Tibial nerve (tissue), 4 donors: ENCODE results near the gene C1QL4. TPM values are rescaled to one million over a fixed set of nuclear protein-coding genes. Genes with fewer than 3 reads are reported as not detected.

Experiments
- DNase-seq, 2 donors: peaks; one replicate each; pipeline ENCODE4 v3.0.0-alpha.2; 2019; ENCODE audit warnings: low spot score in 2 of 2
- H3K27ac ChIP-seq, 4 donors: fragments of 200-600 bp; sonication (generic) in 3 of 4; one replicate each; pipeline ENCODE4 v1.5.1; 2017 to 2019; ENCODE audit warnings: mild to moderate bottlenecking in 1 of 4
- H3K27me3 ChIP-seq, 2 donors: fragments of 200-600 bp; sonication (generic) in 1 of 2; one replicate each; pipeline versions ENCODE4 v1.5.1 to v1.6.0; 2017 to 2019
- H3K36me3 ChIP-seq, 3 donors: fragments of 200-600 bp; sonication (generic); one replicate each; pipeline ENCODE4 v1.5.1; 2018 to 2019
- H3K4me1 ChIP-seq, 4 donors: fragments of 200-600 bp; sonication (generic) in 3 of 4; one replicate each; pipeline ENCODE4 v1.5.1; 2017 to 2019
- H3K4me3 ChIP-seq, 4 donors: fragments of 200-600 bp; sonication (generic) in 3 of 4; one replicate each; pipeline ENCODE4 v1.5.1; 2017 to 2019; ENCODE audit warnings: mild to moderate bottlenecking in 1 of 4, moderate library complexity in 1 of 4
- H3K9me3 ChIP-seq, 4 donors: fragments of 200-600 bp; sonication (generic) in 3 of 4; one replicate each; pipeline ENCODE4 v1.5.1; 2017 to 2019
- EP300 ChIP-seq, 2 donors: sonication (generic); formaldehyde crosslinking; IDR thresholded peaks; one replicate each; pipeline ENCODE4 v1.6.1; 2017; ENCODE audit warnings: antibody characterized with exemption in 2 of 2, mild to moderate bottlenecking in 1 of 2
- POLR2A ChIP-seq, 2 donors: fragments of 450-650 bp; IDR thresholded peaks; one replicate each; pipeline ENCODE4 v1.6.1; 2017; ENCODE audit warnings: antibody characterized with exemption in 2 of 2, mild to moderate bottlenecking in 2 of 2, moderate library complexity in 2 of 2
- WGBS, 2 donors: methylation state at CpG; one replicate each; pipeline ENCODE4 v1.1.5; 2018; 5-methylcytosine and 5-hydroxymethylcytosine counted together
- total RNA-seq, 4 donors: library from RNA; depleted of rRNA; stranded (reverse); fragments of >200 nt; gene quantifications; one replicate each; pipeline ENCODE4 v1.1.0, GENCODE V29; 2016
- TF ChIP-seq, protein P1 (sequence below), 5 experiments: fragments of 200-600 bp in 3 of 5; fragments of 450-650 bp in 2 of 5; sonication (generic) in 3 of 5; IDR thresholded peaks; one replicate each; pipeline ENCODE4 v1.5.1; 2016 to 2019; ENCODE audit warnings: antibody characterized with exemption in 5 of 5, mild to moderate bottlenecking in 3 of 5, moderate library complexity in 2 of 5

The C1QL4 gene
- total RNA-seq, 4 donors from 2014 or later = not detected

DNA sequence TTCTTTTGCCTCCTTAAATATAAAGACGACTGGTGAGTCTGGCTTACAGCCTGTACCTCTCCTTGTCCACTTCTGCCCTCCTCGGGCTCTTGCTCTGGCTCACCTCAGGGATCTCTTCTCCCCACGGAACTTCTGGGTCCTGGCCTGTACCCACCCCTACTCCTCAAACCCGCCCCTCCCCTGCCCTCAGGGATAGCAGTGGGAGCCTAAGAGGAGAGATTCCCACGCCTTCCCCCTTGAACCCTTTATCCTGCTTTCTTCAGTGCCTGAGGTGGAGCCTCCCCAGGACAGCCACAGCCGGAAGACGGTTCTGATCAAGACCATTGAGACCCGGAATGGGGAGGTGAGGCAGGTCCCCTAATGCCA lies 39.3 kb downstream of the C1QL4 start:
- H3K27ac ChIP-seq = no peak overlapping the region
- DNase-seq = no peak
- TF ChIP-seq POLR2A (IDR thresholded peaks at IDR 0.05) = no peak
- TF ChIP-seq EP300 (IDR thresholded peaks at IDR 0.05) = no peak
- TF ChIP-seq, protein P1, sequence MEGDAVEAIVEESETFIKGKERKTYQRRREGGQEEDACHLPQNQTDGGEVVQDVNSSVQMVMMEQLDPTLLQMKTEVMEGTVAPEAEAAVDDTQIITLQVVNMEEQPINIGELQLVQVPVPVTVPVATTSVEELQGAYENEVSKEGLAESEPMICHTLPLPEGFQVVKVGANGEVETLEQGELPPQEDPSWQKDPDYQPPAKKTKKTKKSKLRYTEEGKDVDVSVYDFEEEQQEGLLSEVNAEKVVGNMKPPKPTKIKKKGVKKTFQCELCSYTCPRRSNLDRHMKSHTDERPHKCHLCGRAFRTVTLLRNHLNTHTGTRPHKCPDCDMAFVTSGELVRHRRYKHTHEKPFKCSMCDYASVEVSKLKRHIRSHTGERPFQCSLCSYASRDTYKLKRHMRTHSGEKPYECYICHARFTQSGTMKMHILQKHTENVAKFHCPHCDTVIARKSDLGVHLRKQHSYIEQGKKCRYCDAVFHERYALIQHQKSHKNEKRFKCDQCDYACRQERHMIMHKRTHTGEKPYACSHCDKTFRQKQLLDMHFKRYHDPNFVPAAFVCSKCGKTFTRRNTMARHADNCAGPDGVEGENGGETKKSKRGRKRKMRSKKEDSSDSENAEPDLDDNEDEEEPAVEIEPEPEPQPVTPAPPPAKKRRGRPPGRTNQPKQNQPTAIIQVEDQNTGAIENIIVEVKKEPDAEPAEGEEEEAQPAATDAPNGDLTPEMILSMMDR (IDR thresholded peaks at IDR 0.05) = no peak
- peaks cover 0 to 75% of the 10 kb centered on the region in 2 donors for H3K27me3 ChIP-seq
- no peaks in the 10 kb centered on the region for H3K36me3 ChIP-seq
- 24% methylated on average over 8 of the region's 8 CpGs for WGBS, 2 donors
- peaks cover 0 to 43% (median 18%) of the 10 kb centered on the region in 4 donors for H3K4me1 ChIP-seq
- peak overlapping the region in 1 of 4 donors; percentile 32 for H3K4me3 ChIP-seq
- H3K9me3 ChIP-seq = no peaks in the 10 kb centered on the region

DNA sequence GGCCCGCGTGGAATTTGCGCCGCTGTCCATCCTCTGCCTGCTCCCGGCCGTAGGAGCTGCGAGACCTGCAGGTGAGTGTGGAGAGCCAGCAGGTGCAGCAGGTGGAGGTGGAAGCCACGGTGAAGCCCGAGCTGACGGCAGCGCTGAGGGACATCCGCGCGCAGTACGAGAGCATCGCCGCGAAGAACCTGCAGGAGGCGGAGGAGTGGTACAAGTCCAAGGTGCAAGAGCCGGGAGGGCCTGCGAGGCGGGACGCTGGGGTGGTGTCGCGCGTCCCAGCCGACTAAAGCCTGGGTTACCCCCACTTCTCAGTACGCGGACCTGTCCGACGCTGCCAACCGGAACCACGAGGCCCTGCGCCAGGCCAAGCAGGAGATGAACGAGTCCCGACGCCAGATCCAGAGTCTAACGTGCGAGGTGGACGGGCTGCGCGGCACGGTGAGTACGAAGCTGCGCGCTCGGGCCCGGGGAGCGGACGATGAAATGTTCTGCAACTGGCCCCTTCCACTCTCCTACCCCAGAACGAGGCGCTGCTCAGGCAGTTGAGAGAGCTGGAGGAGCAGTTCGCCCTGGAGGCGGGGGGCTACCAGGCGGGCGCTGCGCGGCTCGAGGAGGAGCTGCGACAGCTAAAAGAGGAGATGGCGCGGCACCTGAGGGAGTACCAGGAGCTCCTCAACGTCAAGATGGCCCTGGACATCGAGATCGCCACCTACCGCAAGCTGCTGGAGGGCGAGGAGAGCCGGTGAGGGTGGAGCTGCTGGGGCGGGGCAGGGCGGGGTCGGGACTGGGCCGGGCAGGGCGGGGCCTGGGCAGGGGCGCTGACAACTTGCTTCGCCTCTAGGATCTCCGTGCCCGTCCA lies 39.9 kb downstream of the C1QL4 start:
- DNase-seq = no peak
- no peaks in the 10 kb centered on the region for H3K9me3 ChIP-seq
- H3K4me3 ChIP-seq = peak overlapping the region in 2 of 4 donors; percentile 21 to 32
- no peaks in the 10 kb centered on the region for H3K36me3 ChIP-seq
- H3K4me1 ChIP-seq = peaks cover 0 to 46% (median 18%) of the 10 kb centered on the region in 4 donors
- no peak overlapping the region for H3K27ac ChIP-seq
- TF ChIP-seq, protein P1 (IDR thresholded peaks at IDR 0.05) = peak in 1 of 5 experiments; percentile 3
- no peak for TF ChIP-seq POLR2A (IDR thresholded peaks at IDR 0.05)
- WGBS, 2 donors = 2 to 7% methylated on average over 29 to 60 of the region's 77 CpGs
- peaks cover 0 to 71% of the 10 kb centered on the region in 2 donors for H3K27me3 ChIP-seq

GRCh38 chr12:49296034-49296835 lies 40.8 kb downstream of the C1QL4 start:
- peaks cover 0 to 46% (median 18%) of the 10 kb centered on the region in 4 donors for H3K4me1 ChIP-seq
- no peaks in the 10 kb centered on the region for H3K36me3 ChIP-seq
- 12 to 19% methylated on average over 39 of the region's 54 CpGs for WGBS, 2 donors
- no peak overlapping the region for H3K4me3 ChIP-seq
- H3K9me3 ChIP-seq = no peaks in the 10 kb centered on the region
- TF ChIP-seq, protein P1 (IDR thresholded peaks at IDR 0.05) = peak; percentile 40 to 58 (median 51)
- TF ChIP-seq EP300 (IDR thresholded peaks at IDR 0.05) (no peak), POLR2A (IDR thresholded peaks at IDR 0.05) (no peak)
- DNase-seq = no peak
- peaks cover 0 to 64% of the 10 kb centered on the region in 2 donors for H3K27me3 ChIP-seq
- no peak overlapping the region for H3K27ac ChIP-seq

- WGBS, 2 donors = 10 to 13% methylated on average over 49 to 72 of the region's 82 CpGs
- Histone ChIP-seq H3K4me1 (peaks cover 0 to 46% (median 18%) of the 10 kb centered on the region in 4 donors), H3K36me3 (no peaks in the 10 kb centered on the region), H3K27me3 (peaks cover 0 to 61% of the 10 kb centered on the region in 2 donors), H3K9me3 (no peaks in the 10 kb centered on the region), H3K27ac (no peak within 1 kb of the TSS), H3K4me3 (no peak within 1 kb of the TSS)
- DNase-seq = no peak
- TF ChIP-seq, protein P1 (IDR thresholded peaks at IDR 0.05) = no peak
- TF ChIP-seq POLR2A (IDR thresholded peaks at IDR 0.05) = no peak
- TF ChIP-seq EP300 (IDR thresholded peaks at IDR 0.05) = no peak
These were observed 41.7 kb downstream of the C1QL4 start, which contains the start of gene PRPH for GRCh38 chr12:49295082-49295936. Gene PRPH, plus strand, starts transcription at chr12:49295147. Its CDS starts 54 bp downstream, at chr12:49295201.
